Measurements from ENCODE around the gene COL15A1.

The COL15A1 gene

DNA sequence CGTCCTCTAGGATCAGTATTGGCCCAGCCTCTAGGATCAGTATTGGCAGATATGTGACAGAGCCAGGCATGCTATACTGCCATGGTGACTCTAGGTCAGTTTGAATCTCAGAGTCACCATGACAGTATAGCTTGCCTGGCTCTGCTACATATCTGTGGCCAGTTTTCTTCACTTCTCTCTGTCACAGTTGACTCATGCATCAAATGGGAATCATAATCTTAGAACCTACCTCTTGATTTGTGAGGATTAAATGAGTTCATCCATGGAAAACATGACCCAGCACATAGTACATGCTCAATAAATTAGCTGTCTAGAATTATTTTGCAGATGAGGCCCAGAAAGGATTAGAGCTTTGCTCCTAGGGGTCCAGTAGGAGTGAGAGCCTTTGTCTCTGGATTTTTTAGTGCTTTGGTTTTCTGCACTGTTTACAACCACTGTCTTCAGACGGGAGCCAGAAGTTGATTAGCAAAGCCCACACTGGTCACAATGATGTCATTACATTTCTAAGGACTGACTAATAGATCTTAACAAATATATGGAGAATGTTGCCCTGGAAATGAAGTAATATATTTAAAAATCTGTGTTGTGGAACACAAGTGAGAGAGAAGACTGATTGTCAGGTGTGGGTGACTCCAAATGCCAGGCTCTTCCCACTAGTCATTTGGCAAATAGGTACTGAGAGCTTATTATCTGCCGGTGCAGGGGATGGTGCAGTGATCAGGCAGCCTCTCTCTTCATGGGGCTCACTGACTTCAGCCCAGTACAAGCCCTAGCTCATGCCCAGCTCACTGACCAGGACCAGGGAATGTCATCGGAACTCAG is 76.0 kb downstream of the COL15A1 start:
- in situ Hi-C loops (cut with HindIII; ENCODE audit: low pct_ligation_motif_present, low sequenced_read_pairs): no loop called here
- DNase-seq: peak; percentile 92

DNA sequence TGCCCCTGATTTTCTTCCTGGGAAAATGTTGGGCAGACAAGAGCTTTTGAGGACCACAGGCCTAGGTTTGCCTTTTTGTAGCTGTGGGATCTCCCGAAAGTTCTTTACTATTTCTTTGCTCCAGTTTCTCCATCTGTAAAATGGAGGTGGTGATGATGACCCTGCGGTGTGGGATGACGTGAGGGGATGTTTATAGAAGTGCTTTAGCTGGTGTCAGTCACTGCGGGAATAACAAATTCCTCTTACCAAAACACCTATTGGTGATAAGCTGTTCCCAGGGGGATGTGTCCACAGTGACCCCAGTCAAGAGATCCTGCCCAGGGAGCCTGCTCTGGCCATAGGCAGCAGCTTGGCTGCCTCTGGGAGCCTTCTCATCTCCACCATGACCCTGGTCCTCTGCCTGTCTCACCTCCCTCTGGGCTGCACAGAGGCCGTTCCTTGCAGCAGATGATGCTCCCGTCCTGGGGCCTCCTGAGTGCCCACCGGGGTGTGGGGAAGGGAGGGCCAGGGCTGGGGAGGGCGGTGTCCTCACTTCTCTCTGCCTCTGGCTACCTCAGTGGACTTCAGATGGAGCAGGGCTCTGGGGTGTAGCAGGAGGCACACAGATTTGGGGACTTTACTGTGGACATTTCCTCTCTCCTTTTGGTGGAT is 77.2 kb downstream of the COL15A1 start:
- H3K27me3 ChIP-seq (replicated peaks): no peaks in the 10 kb centered on the region
- H3K27ac ChIP-seq: peak overlapping the region; percentile 96
- TF ChIP-seq, protein P1, sequence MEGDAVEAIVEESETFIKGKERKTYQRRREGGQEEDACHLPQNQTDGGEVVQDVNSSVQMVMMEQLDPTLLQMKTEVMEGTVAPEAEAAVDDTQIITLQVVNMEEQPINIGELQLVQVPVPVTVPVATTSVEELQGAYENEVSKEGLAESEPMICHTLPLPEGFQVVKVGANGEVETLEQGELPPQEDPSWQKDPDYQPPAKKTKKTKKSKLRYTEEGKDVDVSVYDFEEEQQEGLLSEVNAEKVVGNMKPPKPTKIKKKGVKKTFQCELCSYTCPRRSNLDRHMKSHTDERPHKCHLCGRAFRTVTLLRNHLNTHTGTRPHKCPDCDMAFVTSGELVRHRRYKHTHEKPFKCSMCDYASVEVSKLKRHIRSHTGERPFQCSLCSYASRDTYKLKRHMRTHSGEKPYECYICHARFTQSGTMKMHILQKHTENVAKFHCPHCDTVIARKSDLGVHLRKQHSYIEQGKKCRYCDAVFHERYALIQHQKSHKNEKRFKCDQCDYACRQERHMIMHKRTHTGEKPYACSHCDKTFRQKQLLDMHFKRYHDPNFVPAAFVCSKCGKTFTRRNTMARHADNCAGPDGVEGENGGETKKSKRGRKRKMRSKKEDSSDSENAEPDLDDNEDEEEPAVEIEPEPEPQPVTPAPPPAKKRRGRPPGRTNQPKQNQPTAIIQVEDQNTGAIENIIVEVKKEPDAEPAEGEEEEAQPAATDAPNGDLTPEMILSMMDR (IDR thresholded peaks at IDR 0.05; ENCODE audit: low read depth, low read length, missing control alignments): no peak
- no peaks in the 10 kb centered on the region for H3K36me3 ChIP-seq (replicated peaks)
- H3K4me3 ChIP-seq (ENCODE audit: low read depth, low read length): no peak overlapping the region
- in situ Hi-C loops (cut with HindIII; ENCODE audit: low pct_ligation_motif_present, low sequenced_read_pairs): no loop called here
- no peak for DNase-seq

More for the DNA sequence above, 76.0 kb downstream of the COL15A1 start:
- H3K36me3 ChIP-seq (replicated peaks): no peaks in the 10 kb centered on the region
- TF ChIP-seq, protein P1 (IDR thresholded peaks at IDR 0.05; ENCODE audit: low read depth, low read length, missing control alignments): no peak
- no peak overlapping the region for H3K4me3 ChIP-seq (ENCODE audit: low read depth, low read length)
- peak overlapping the region; percentile 96 for H3K27ac ChIP-seq
- no peaks in the 10 kb centered on the region for H3K27me3 ChIP-seq (replicated peaks)

DNA sequence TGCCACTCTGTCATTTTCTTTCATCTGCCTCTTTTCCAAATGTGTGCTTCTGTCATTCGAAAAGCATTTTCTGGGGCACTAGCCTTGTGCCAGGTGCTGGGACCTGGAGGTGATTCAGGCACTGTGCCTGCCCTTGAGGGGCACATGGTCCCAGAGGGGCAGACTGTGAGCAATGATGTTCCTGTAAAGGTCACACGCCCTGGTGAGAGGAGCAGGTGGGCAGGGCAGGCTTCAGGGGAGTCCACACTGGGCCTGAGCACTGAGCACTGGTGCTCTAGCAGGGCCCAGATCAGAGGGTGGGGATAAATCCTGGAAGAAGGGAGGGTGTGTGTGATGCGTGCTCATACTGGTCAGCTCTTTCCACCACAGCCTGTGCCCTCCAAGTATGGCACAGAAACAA is 77.8 kb downstream of the COL15A1 start:
- no peaks in the 10 kb centered on the region for H3K27me3 ChIP-seq (replicated peaks)
- no peak for DNase-seq
- in situ Hi-C loops (cut with HindIII; ENCODE audit: low pct_ligation_motif_present, low sequenced_read_pairs): no loop called here
- TF ChIP-seq, protein P1 (IDR thresholded peaks at IDR 0.05; ENCODE audit: low read depth, low read length, missing control alignments): no peak
- H3K4me3 ChIP-seq (ENCODE audit: low read depth, low read length): no peak overlapping the region
- H3K36me3 ChIP-seq (replicated peaks): no peaks in the 10 kb centered on the region
- H3K27ac ChIP-seq: no peak overlapping the region

DNA sequence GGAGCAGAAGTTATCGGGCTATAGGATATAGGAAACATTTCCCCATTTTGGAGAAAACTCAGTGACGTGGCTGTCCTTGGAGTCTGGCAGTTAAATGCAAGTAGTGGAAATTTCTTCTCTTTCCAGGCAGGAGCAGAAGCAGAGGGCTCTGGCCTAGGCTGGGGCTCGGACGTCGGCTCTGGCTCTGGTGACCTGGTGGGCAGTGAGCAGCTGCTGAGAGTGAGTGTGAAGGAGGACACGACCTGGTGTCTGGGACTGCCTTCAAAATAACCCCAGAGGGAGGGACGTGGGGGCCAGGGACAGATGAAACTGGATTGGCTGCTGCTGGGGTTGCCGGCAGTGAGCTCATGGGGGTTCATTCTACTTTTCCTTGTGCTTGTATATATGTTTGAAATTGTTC is 79.5 kb downstream of the COL15A1 start:
- TF ChIP-seq, protein P1 (IDR thresholded peaks at IDR 0.05; ENCODE audit: low read depth, low read length, missing control alignments): no peak
- Histone ChIP-seq H3K27ac (no peak overlapping the region), H3K4me3 (ENCODE audit: low read depth, low read length) (no peak overlapping the region), H3K36me3 (replicated peaks) (no peaks in the 10 kb centered on the region), H3K27me3 (replicated peaks) (no peaks in the 10 kb centered on the region)
- in situ Hi-C loops (cut with HindIII; ENCODE audit: low pct_ligation_motif_present, low sequenced_read_pairs): no loop called here
- no peak for DNase-seq

DNA sequence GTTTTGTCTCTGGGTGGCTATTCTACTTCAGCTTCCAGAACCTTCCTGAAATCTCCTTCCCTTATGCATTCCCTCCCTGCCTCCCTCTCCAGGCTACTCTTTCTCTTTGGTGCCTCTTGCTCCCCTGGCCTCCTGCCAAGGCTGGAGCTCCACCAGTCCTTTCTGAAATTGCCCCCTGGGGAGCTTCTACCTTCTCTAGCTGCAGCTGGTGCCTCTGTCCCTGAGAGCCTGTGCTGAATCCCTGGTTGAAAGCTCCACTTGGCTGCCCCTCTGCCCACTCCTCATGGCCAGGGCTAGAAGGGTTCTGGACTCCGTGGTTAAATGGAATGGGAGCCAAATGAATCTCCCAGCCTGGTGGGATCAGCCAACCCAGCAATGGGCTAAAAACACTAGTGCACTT is 80.1 kb downstream of the COL15A1 start:
- DNase-seq: peak; percentile 55
- TF ChIP-seq, protein P1 (IDR thresholded peaks at IDR 0.05; ENCODE audit: low read depth, low read length, missing control alignments): no peak
- in situ Hi-C loops (cut with HindIII; ENCODE audit: low pct_ligation_motif_present, low sequenced_read_pairs): no loop called here
- no peaks in the 10 kb centered on the region for H3K27me3 ChIP-seq (replicated peaks)
- H3K36me3 ChIP-seq (replicated peaks): no peaks in the 10 kb centered on the region
- no peak overlapping the region for H3K27ac ChIP-seq
- no peak overlapping the region for H3K4me3 ChIP-seq (ENCODE audit: low read depth, low read length)
